SK-N-MC (cell line): ENCODE results near the gene RASAL1.

Source experiments
- EZH2 ChIP-seq: fragments of 200-600 bp; sonication (generic); IDR thresholded peaks from one replicate; pipeline ENCODE4 v1.6.1; 2017; ENCODE audit warnings: antibody characterized with exemption
- FOXP2 ChIP-seq: optimal IDR thresholded peaks from 2 replicates; pipeline ENCODE3; 2011; ENCODE audit warnings: mild to moderate bottlenecking, moderate library complexity; ENCODE audit not compliant: insufficient read depth; ENCODE audit errors: extremely low read length, control extremely low read depth
- POLR2AphosphoS5 ChIP-seq: IDR thresholded peaks from 2 replicates; pipeline ENCODE4 v1.6.1; 2012; ENCODE audit warnings: mild to moderate bottlenecking, low read depth, low read length, borderline replicate concordance

- TF ChIP-seq POLR2AphosphoS5 (no peak), EZH2 (no peak), FOXP2 (no peak)
These were observed 798 bp upstream of the RASAL1 start for GRCh38 chr12:113136128-113136989.
